Measurements from ENCODE around the gene EIF6. TPM values are rescaled to one million over a fixed set of nuclear protein-coding genes. Genes with fewer than 3 reads are reported as not detected.

EIF6 gene
- polyA plus RNA-seq, 3 donors = 94.3 to 222 (median 190) TPM

- peaks cover 13 to 19% of the 10 kb centered on the region in 2 donors for H3K4me1 ChIP-seq (ENCODE audit: control insufficient read depth in 1 of 2, insufficient read depth in 2 of 2, low read length in 2 of 2)
- H3K27me3 Mint-ChIP-seq (ENCODE audit: low read depth in 3 of 3) = peaks cover 0 to 4% (median 1%) of the 10 kb centered on the region in 3 donors
- H2AFZ ChIP-seq (ENCODE audit: insufficient read depth, low read depth, low read length, poor library complexity, severe bottlenecking) = no peak overlapping the region
- no peak overlapping the region for H3K9ac ChIP-seq (ENCODE audit: insufficient read depth, low read length, poor library complexity, severe bottlenecking)
- H3K36me3 ChIP-seq (replicated peaks in 1 of 2; ENCODE audit: control insufficient read depth in 1 of 2, insufficient read depth in 2 of 2, low read length in 2 of 2) = peaks cover 0 to 5% of the 10 kb centered on the region in 2 donors
- H3K79me2 ChIP-seq (ENCODE audit: insufficient read depth, low read length) = no peaks in the 10 kb centered on the region
- peaks cover 25% of the 10 kb centered on the region for H3K4me1 Mint-ChIP-seq
- H3K27ac Mint-ChIP-seq = peak overlapping the region in 1 of 7 donors; percentile 58
- no peak for TF ChIP-seq CTCF (IDR thresholded peaks at IDR 0.05)
- H3K9me3 Mint-ChIP-seq = peaks cover 0 to 6% (median 3%) of the 10 kb centered on the region in 7 donors
- H3K4me2 ChIP-seq (replicated peaks; ENCODE audit: extremely low read depth, low read length, poor library complexity, severe bottlenecking) = no peak overlapping the region
- H3K27ac ChIP-seq (ENCODE audit: low read depth in 1 of 2, low read length in 2 of 2) = no peak overlapping the region
- H3K4me3 Mint-ChIP-seq = no peak overlapping the region
- intact Hi-C loops (cut with micrococcal nuclease) = no loop called here
- H3K4me3 ChIP-seq (replicated peaks in 1 of 3; ENCODE audit: low read depth in 2 of 3, low read length in 3 of 3) = no peak overlapping the region
- no peaks in the 10 kb centered on the region for H4K20me1 ChIP-seq (ENCODE audit: insufficient read depth, low read length)
- H3K9me3 ChIP-seq (replicated peaks in 1 of 2; ENCODE audit: control insufficient read depth in 1 of 2, insufficient read depth in 1 of 2, low read length in 2 of 2) = no peaks in the 10 kb centered on the region
- no peaks in the 10 kb centered on the region for H3K27me3 ChIP-seq (ENCODE audit: control insufficient read depth in 2 of 2, insufficient read depth in 2 of 2, low read length in 2 of 2)
- H3K36me3 Mint-ChIP-seq = peaks cover 20 to 22% of the 10 kb centered on the region in 2 donors
- no peak for DNase-seq
Measured at GRCh38 chr20:35237486-35237885, 47.1 kb downstream of the EIF6 start.

GRCh38 chr20:35235881-35236280 is 48.7 kb downstream of the EIF6 start:
- Mint-ChIP-seq H3K36me3 (peaks cover 20 to 30% of the 10 kb centered on the region in 2 donors), H3K9me3 (peaks cover 0 to 6% (median 3%) of the 10 kb centered on the region in 7 donors), H3K4me1 (peaks cover 25% of the 10 kb centered on the region), H3K4me3 (no peak overlapping the region), H3K27ac (no peak overlapping the region), H3K27me3 (ENCODE audit: low read depth in 3 of 3) (peaks cover 0 to 2% (median 1%) of the 10 kb centered on the region in 3 donors)
- intact Hi-C loops (cut with micrococcal nuclease) = no loop called here
- no peak overlapping the region for H2AFZ ChIP-seq (ENCODE audit: insufficient read depth, low read depth, low read length, poor library complexity, severe bottlenecking)
- H3K4me3 ChIP-seq (replicated peaks in 1 of 3; ENCODE audit: low read depth in 2 of 3, low read length in 3 of 3) = no peak overlapping the region
- H3K79me2 ChIP-seq (ENCODE audit: insufficient read depth, low read length) = no peaks in the 10 kb centered on the region
- H3K36me3 ChIP-seq (replicated peaks in 1 of 2; ENCODE audit: control insufficient read depth in 1 of 2, insufficient read depth in 2 of 2, low read length in 2 of 2) = peaks cover 0 to 5% of the 10 kb centered on the region in 2 donors
- no peaks in the 10 kb centered on the region for H4K20me1 ChIP-seq (ENCODE audit: insufficient read depth, low read length)
- TF ChIP-seq CTCF (IDR thresholded peaks at IDR 0.05) = no peak
- H3K27me3 ChIP-seq (ENCODE audit: control insufficient read depth in 2 of 2, insufficient read depth in 2 of 2, low read length in 2 of 2) = no peaks in the 10 kb centered on the region
- H3K27ac ChIP-seq (ENCODE audit: low read depth in 1 of 2, low read length in 2 of 2) = no peak overlapping the region
- no peaks in the 10 kb centered on the region for H3K9me3 ChIP-seq (replicated peaks in 1 of 2; ENCODE audit: control insufficient read depth in 1 of 2, insufficient read depth in 1 of 2, low read length in 2 of 2)
- H3K9ac ChIP-seq (ENCODE audit: insufficient read depth, low read length, poor library complexity, severe bottlenecking) = no peak overlapping the region
- DNase-seq = no peak
- H3K4me1 ChIP-seq (ENCODE audit: control insufficient read depth in 1 of 2, insufficient read depth in 2 of 2, low read length in 2 of 2) = peaks cover 13 to 19% of the 10 kb centered on the region in 2 donors
- 92% methylated on average over 2 of the region's 6 CpGs for WGBS (ENCODE audit: insufficient coverage)
- H3K4me2 ChIP-seq (replicated peaks; ENCODE audit: extremely low read depth, low read length, poor library complexity, severe bottlenecking) = no peak overlapping the region
